Neural cell (in vitro differentiated cells): Measurements from ENCODE around the gene SECTM1. TPM values are rescaled to one million over a fixed set of nuclear protein-coding genes. Genes with fewer than 3 reads are reported as not detected.

Experiments
- H2AFZ ChIP-seq: fragments of 200-600, 300-800 bp; sonication (generic), shearing (Covaris generic); 2 replicates; pipeline ENCODE4 v1.6.0; 2014; ENCODE audit warnings: low read depth, mild to moderate bottlenecking, antibody characterized with exemption, low read length, moderate library complexity
- H3F3A ChIP-seq: fragments of 200-600 bp; shearing (Covaris generic); 2 replicates; pipeline ENCODE4 v1.6.1; 2016; ENCODE audit warnings: mild to moderate bottlenecking, moderate library complexity, mixed read lengths, antibody characterized with exemption, low read length; ENCODE audit not compliant: insufficient read depth, poor library complexity, severe bottlenecking
- H3K27ac ChIP-seq: fragments of 200-600, 300-800 bp; sonication (generic), shearing (Covaris generic); 2 replicates; pipeline ENCODE4 v1.5.1; 2014; ENCODE audit warnings: mild to moderate bottlenecking, low read length, moderate library complexity
- H3K27me3 ChIP-seq: fragments of 300-800, 200-600 bp; sonication (generic), shearing (Covaris generic); 2 replicates; pipeline ENCODE4 v1.6.0; 2014; ENCODE audit warnings: mild to moderate bottlenecking, low read depth, low read length, moderate library complexity; ENCODE audit not compliant: insufficient read depth
- H3K36me3 ChIP-seq: fragments of 300-800, 200-600 bp; sonication (generic), shearing (Covaris generic); 2 replicates; pipeline ENCODE4 v1.5.1; 2014; ENCODE audit warnings: mild to moderate bottlenecking, antibody characterized with exemption, low read length, moderate library complexity; ENCODE audit not compliant: insufficient read depth
- H3K4me2 ChIP-seq: fragments of 300-800, 200-600 bp; sonication (generic), shearing (Covaris generic); 2 replicates; pipeline ENCODE4 v1.6.0; 2014; ENCODE audit warnings: mild to moderate bottlenecking, low read length
- H3K4me3 ChIP-seq: fragments of 300-800, 200-600 bp; sonication (generic), shearing (Covaris generic); 2 replicates; pipeline ENCODE4 v1.5.1; 2014; ENCODE audit warnings: mild to moderate bottlenecking, low read length, moderate library complexity
- H3K79me2 ChIP-seq: fragments of 200-600 bp; shearing (Covaris generic); replicated peaks from 2 replicates; pipeline ENCODE4 v1.6.0; 2014; ENCODE audit warnings: mild to moderate bottlenecking, low read length, moderate library complexity; ENCODE audit not compliant: insufficient read depth
- H3K9ac ChIP-seq: fragments of 300-800, 200-600 bp; sonication (generic), shearing (Covaris generic); 2 replicates; pipeline ENCODE4 v1.6.1; 2016; ENCODE audit warnings: mild to moderate bottlenecking, low read length, mixed read lengths
- H3K9me2 ChIP-seq: fragments of 200-600 bp; shearing (Covaris generic); 2 replicates; pipeline ENCODE4 v1.6.1; 2016; ENCODE audit warnings: mild to moderate bottlenecking, low read length, mixed read lengths; ENCODE audit not compliant: insufficient read depth
- H3K9me3 ChIP-seq: fragments of 200-600, 300-800 bp; sonication (generic), shearing (Covaris generic); 2 replicates; pipeline ENCODE4 v1.6.1; 2016; ENCODE audit warnings: mild to moderate bottlenecking, mixed run types, low read length, moderate library complexity, mixed read lengths
- H4K20me1 ChIP-seq: fragments of 200-600 bp; shearing (Covaris generic); 2 replicates; pipeline ENCODE4 v1.6.1; 2016; ENCODE audit warnings: mild to moderate bottlenecking, mixed run types; ENCODE audit not compliant: insufficient read depth
- CTCF ChIP-seq: fragments of 450-650 bp; IDR thresholded peaks from 2 replicates; pipeline ENCODE4 v1.5.1; 2014; ENCODE audit warnings: antibody characterized with exemption, mild to moderate bottlenecking, moderate library complexity; ENCODE audit not compliant: poor library complexity, severe bottlenecking
- EP300 ChIP-seq: fragments of 450-650 bp; conservative IDR thresholded peaks from 2 replicates; pipeline ENCODE4 v1.6.1; 2014; ENCODE audit warnings: antibody characterized with exemption, mild to moderate bottlenecking, moderate library complexity; ENCODE audit not compliant: poor library complexity, severe bottlenecking
- EZH2 ChIP-seq: fragments of 200-600, 300-800 bp; shearing (Covaris generic), sonication (generic); IDR thresholded peaks from 2 replicates; pipeline ENCODE4 v1.6.1; 2014; ENCODE audit warnings: antibody characterized with exemption, low read length, borderline replicate concordance, mild to moderate bottlenecking; ENCODE audit not compliant: insufficient read depth, poor library complexity, severe bottlenecking
- MXI1 ChIP-seq: fragments of 450-650 bp; conservative IDR thresholded peaks from 2 replicates; pipeline ENCODE4 v1.6.1; 2014; ENCODE audit warnings: antibody characterized with exemption, mild to moderate bottlenecking; ENCODE audit not compliant: poor library complexity, severe bottlenecking
- POLR2AphosphoS5 ChIP-seq: IDR thresholded peaks from 2 replicates; pipeline ENCODE4 v1.6.1; 2012
- RAD21 ChIP-seq: fragments of 450-650 bp; conservative IDR thresholded peaks from 2 replicates; pipeline ENCODE4 v1.6.1; 2014; ENCODE audit warnings: antibody characterized with exemption, mild to moderate bottlenecking, moderate library complexity
- REST ChIP-seq: IDR thresholded peaks from 2 replicates; pipeline ENCODE4 v1.6.1; 2012; ENCODE audit warnings: borderline replicate concordance
- SMC3 ChIP-seq: fragments of 450-650 bp; conservative IDR thresholded peaks from 2 replicates; pipeline ENCODE4 v1.6.1; 2014; ENCODE audit warnings: antibody characterized with exemption, mild to moderate bottlenecking, moderate library complexity; ENCODE audit not compliant: poor library complexity
- TAF1 ChIP-seq: IDR thresholded peaks from 2 replicates; pipeline ENCODE4 v1.6.1; 2012; ENCODE audit warnings: low read depth
- polyA plus RNA-seq: library from polyadenylated mRNA; depleted of rRNA; stranded (reverse); fragments of >200 nt; gene quantifications from 2 replicates; pipeline ENCODE4 v1.2.3, GENCODE V29; 2014

The SECTM1 gene
- polyA plus RNA-seq, 1 donor from 2014 or later = not detected

GRCh38 chr17:82283208-82283749 is 50.3 kb downstream of the SECTM1 start:
- Histone ChIP-seq H3K79me2 (no peaks in the 10 kb centered on the region), H3K4me2 (no peak overlapping the region), H2AFZ (no peak overlapping the region), H3K4me3 (no peak overlapping the region), H3K36me3 (no peaks in the 10 kb centered on the region), H3K27ac (no peak overlapping the region), H3F3A (no peaks in the 10 kb centered on the region), H3K9ac (no peak overlapping the region), H3K9me2 (no peaks in the 10 kb centered on the region), H3K27me3 (no peaks in the 10 kb centered on the region), H4K20me1 (no peaks in the 10 kb centered on the region), H3K9me3 (no peaks in the 10 kb centered on the region)
- TF ChIP-seq REST = no peak
- no peak for TF ChIP-seq POLR2AphosphoS5
- TF ChIP-seq SMC3 = no peak
- no peak for TF ChIP-seq EP300
- no peak for TF ChIP-seq TAF1
- no peak for TF ChIP-seq MXI1
- TF ChIP-seq RAD21 = no peak
- no peak for TF ChIP-seq CTCF
- TF ChIP-seq EZH2 = no peak

GRCh38 chr17:82282239-82283207 is 51.0 kb downstream of the SECTM1 start:
- Histone ChIP-seq H3K79me2 (no peaks in the 10 kb centered on the region), H3K36me3 (no peaks in the 10 kb centered on the region), H3K4me2 (no peak overlapping the region), H3K9ac (no peak overlapping the region), H4K20me1 (no peaks in the 10 kb centered on the region), H3K4me3 (no peak overlapping the region), H3K9me3 (no peaks in the 10 kb centered on the region), H3F3A (no peaks in the 10 kb centered on the region), H3K9me2 (no peaks in the 10 kb centered on the region), H3K27me3 (no peaks in the 10 kb centered on the region), H2AFZ (no peak overlapping the region), H3K27ac (no peak overlapping the region)
- TF ChIP-seq EP300 = no peak
- no peak for TF ChIP-seq TAF1
- no peak for TF ChIP-seq CTCF
- TF ChIP-seq REST = no peak
- no peak for TF ChIP-seq MXI1
- no peak for TF ChIP-seq SMC3
- no peak for TF ChIP-seq POLR2AphosphoS5
- no peak for TF ChIP-seq EZH2
- no peak for TF ChIP-seq RAD21
